ENCODE measurements around the gene MRPL20. TPM values are rescaled to one million over a fixed set of nuclear protein-coding genes. Genes with fewer than 3 reads are reported as not detected.
A peak's percentile ranks its signal among the peaks of the same experiment; 100 is the strongest.
"Not testable (repeated sequence)": the region's sequence is repeated elsewhere in the genome, so short reads cannot be mapped to it uniquely, and the experiment has no call there.

MRPL20 gene
- total RNA-seq, 1 donor, result 50.6 TPM

- no peak for DNase-seq (ENCODE audit: low read depth in 2 of 3, low spot score in 2 of 3)
Observed at GRCh38 chr1:1427106-1427819, 20.2 kb upstream of the MRPL20 start.

- DNase-seq (ENCODE audit: low read depth in 2 of 3, low spot score in 2 of 3), result peak in 1 of 3 donors; percentile 56
Observed at GRCh38 chr1:1426496-1427105, 19.5 kb upstream of the MRPL20 start.

GRCh38 chr1:1425753-1426495 lies 18.8 kb upstream of the MRPL20 start:
- no peak for DNase-seq (ENCODE audit: low read depth in 2 of 3, low spot score in 2 of 3)

DNA sequence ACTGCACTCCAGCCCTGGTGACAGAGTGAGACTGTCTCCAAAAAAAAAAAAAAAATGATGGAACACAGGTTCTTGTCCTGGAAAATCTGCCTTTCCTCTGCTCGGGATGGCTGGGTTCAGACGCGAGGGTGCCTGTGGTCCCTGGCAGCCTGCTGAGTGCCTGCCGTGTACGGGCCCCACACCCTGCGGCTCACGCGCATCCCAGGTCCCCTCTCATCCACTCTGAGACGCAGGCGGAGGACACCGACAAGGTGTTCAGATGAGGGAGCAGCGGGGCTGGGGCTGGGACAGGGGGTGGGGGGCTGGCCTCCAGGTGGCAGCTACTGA lies 18.3 kb upstream of the MRPL20 start:
- no peak for DNase-seq (ENCODE audit: low read depth in 2 of 3, low spot score in 2 of 3)

GRCh38 chr1:1424707-1425106 lies 17.6 kb upstream of the MRPL20 start:
- no peak for DNase-seq (ENCODE audit: low read depth in 2 of 3, low spot score in 2 of 3)

DNA sequence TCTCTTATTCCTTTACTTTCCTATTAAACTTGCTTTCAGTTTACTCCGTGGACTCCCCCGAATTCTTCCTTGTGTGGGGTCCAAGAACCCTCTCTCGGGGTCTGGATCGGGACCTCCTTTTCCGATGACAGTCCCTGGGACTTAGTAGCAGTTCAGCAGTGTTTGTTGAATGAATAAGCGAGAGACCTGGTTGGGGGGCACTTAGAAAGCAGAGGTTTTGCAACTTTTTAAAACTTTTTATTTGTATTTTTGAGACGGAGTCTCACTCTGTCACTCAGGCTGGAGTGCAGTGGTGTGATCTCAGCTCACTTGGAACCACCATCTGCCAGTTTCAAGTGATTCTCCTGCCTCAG lies 16.1 kb upstream of the MRPL20 start:
- no peak for DNase-seq (ENCODE audit: low read depth in 2 of 3, low spot score in 2 of 3)

- no peak for DNase-seq (ENCODE audit: low read depth in 2 of 3, low spot score in 2 of 3)
Observed at GRCh38 chr1:1422465-1423244, 15.6 kb upstream of the MRPL20 start.

DNA sequence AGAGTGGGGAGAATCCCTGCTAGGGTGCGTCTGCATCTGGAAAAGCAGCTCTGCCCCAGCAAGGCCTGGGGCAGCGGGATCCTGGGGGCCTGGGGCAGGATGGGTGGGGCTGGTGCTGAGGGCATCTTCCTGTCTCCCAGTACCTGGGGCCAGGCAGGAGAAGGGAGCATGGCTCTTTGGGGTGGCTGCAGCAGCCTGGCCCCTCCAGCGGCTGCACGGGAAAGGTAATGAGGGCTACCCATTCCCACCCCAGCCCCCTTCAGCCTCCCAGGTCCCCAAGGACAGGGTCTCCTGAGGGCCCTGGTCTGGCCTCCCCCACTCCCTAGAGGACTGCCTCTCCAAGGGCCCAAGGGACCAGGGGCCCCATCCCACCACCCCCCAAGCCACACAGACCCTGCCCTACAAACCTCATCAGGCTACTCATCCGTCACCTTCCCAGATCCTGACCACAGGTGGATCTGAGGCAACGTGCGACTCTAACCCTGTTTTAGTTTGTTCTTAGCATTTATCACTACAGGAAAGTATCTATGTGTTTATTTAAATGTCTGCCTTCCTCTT lies 14.9 kb upstream of the MRPL20 start:
- DNase-seq (ENCODE audit: low read depth in 2 of 3, low spot score in 2 of 3), result no peak

GRCh38 chr1:1421147-1421906 lies 14.2 kb upstream of the MRPL20 start, which contains the start of gene ANKRD65:
ANKRD65 (minus strand) TSS chr1:1421276; CDS start chr1:1421005, 271 bp downstream.
- no peak for DNase-seq (ENCODE audit: low read depth in 2 of 3, low spot score in 2 of 3)

DNA sequence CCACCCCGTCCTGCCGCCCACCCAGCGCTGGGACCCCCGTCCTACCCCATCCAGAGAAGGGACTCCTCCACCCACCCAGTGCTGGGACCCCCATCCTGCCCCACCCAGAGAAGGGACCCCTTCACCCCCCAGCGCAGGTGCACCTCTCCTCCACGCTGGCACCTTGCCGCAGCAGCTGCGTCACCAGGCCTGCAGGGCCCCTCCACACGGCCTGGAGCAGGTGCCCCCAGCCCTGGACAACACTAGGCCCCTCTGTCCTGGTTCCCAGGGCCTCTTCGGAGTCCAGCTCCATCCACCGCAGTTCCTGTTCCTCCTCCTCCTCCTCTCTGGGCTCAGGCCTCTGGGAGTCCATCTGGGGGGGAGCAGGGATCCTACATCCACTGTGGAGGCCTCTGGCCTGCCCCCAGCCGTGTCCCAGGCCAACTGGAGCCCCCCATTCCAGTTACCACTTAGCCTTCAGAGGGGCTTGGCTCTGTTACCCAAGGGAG lies 13.6 kb upstream of the MRPL20 start:
- DNase-seq (ENCODE audit: low read depth in 2 of 3, low spot score in 2 of 3), result no peak

GRCh38 chr1:1419813-1420653 lies 12.9 kb upstream of the MRPL20 start:
- DNase-seq (ENCODE audit: low read depth in 2 of 3, low spot score in 2 of 3), result no peak

GRCh38 chr1:1419363-1419812 lies 12.3 kb upstream of the MRPL20 start:
- DNase-seq (ENCODE audit: low read depth in 2 of 3, low spot score in 2 of 3), result no peak

DNA sequence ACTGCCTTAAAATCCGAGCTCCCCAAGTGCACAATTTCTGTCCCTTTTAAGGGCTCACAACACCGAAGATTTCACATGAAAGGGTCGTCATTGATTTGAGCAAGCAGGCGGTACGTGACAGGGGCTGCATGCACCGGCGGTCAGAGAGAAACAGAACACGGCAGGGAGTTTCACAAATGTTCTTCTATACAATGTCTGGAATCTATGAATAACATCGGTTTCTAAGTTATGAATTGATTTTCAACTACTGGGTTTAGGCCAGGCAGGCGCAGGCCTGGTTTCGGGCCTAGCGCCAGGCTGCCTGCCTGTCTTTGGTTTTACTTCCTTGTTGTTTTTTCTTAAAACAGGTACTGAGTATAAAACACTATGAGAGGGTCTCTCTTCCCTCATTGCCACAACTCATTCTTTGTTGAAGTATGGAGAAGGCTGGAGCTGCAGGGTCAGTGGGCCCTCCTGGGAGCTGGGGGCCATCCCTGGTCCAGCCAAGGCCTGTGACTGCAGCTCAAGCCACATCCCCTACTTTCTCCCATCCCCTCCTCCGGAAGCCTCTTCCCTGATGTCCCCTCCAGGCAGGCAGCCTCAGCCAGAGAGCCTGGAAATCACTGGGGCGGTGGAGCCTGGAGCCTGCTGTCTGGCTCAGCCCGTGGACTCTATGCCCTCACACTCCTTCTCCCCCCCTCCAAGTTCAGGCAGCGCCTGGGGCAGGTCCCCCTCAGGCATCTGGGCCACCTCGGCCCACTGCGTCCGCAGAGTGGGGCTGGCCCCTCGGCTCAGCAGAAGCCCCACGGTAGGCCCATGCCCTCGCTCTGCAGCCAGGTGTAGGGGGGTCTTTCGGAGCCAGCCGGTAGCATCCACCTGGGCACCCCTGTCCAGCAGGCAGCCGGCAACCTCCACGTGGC lies 11.6 kb upstream of the MRPL20 start:
- DNase-seq (ENCODE audit: low read depth in 2 of 3, low spot score in 2 of 3), result no peak

- not testable (repeated sequence) for DNase-seq (ENCODE audit: low read depth in 2 of 3, low spot score in 2 of 3)
Observed at GRCh38 chr1:1417825-1418463, 10.9 kb upstream of the MRPL20 start.

GRCh38 chr1:1417396-1417795 lies 10.3 kb upstream of the MRPL20 start:
- DNase-seq (ENCODE audit: low read depth in 2 of 3, low spot score in 2 of 3), result not testable (repeated sequence)

- DNase-seq (ENCODE audit: low read depth in 2 of 3, low spot score in 2 of 3), result no peak
Observed at GRCh38 chr1:1415751-1416150, 8.7 kb upstream of the MRPL20 start.

GRCh38 chr1:1412311-1412902 lies 5.3 kb upstream of the MRPL20 start:
- not testable (repeated sequence) for DNase-seq (ENCODE audit: low read depth in 2 of 3, low spot score in 2 of 3)
